Gastroesophageal sphincter (tissue), 4 donors: ENCODE data around the gene TP63. TPM values are rescaled to one million over a fixed set of nuclear protein-coding genes. Genes with fewer than 3 reads are reported as not detected.

Source experiments
- ATAC-seq: fragments of 150-250 bp; one replicate; pipeline ENCODE4 v1.9.1; 2016; ENCODE audit warnings: mild to moderate bottlenecking, moderate library complexity
- H3K27ac ChIP-seq, 4 donors: fragments of 200-600 bp; sonication (generic) in 3 of 4; 1 replicate in 3 of 4; 2 replicates in 1 of 4; pipeline ENCODE4 v1.5.1; 2016 to 2019
- H3K27me3 ChIP-seq: fragments of 200-600 bp; sonication (generic); one replicate; pipeline ENCODE4 v1.5.1; 2019
- H3K36me3 ChIP-seq, 2 donors: fragments of 200-600 bp; sonication (generic); one replicate each; pipeline ENCODE4 v1.5.1; 2019; ENCODE audit warnings: control low read depth in 1 of 2
- H3K4me1 ChIP-seq, 3 donors: fragments of 200-600 bp; sonication (generic); 1 replicate in 2 of 3; 2 replicates in 1 of 3; pipeline ENCODE4 v1.5.1; 2016 to 2019; ENCODE audit warnings: control low read depth in 2 of 3
- H3K4me3 ChIP-seq, 2 donors: fragments of 200-600 bp; sonication (generic); one replicate each; pipeline ENCODE4 v1.5.1; 2019; ENCODE audit warnings: mild to moderate bottlenecking in 1 of 2, moderate library complexity in 1 of 2
- H3K9me3 ChIP-seq, 3 donors: fragments of 200-600 bp; sonication (generic); one replicate each; pipeline ENCODE4 v1.5.1; 2017 to 2019; ENCODE audit warnings: control low read depth in 2 of 3
- CTCF ChIP-seq, 4 experiments: fragments of 200-600 bp in 2 of 4; fragments of 450-650 bp in 2 of 4; sonication (generic) in 1 of 4; IDR thresholded peaks; one replicate each; pipeline ENCODE4 v1.5.1; 2017 to 2019; ENCODE audit warnings: antibody characterized with exemption in 4 of 4, mild to moderate bottlenecking in 2 of 4, moderate library complexity in 2 of 4
- EP300 ChIP-seq: sonication (generic); formaldehyde crosslinking; IDR thresholded peaks from one replicate; pipeline ENCODE4 v1.6.1; 2017; ENCODE audit warnings: antibody characterized with exemption, mild to moderate bottlenecking
- POLR2A ChIP-seq, 2 donors: fragments of 450-650 bp; IDR thresholded peaks; one replicate each; pipeline ENCODE4 v1.6.1; 2017; ENCODE audit warnings: antibody characterized with exemption in 2 of 2, mild to moderate bottlenecking in 2 of 2, moderate library complexity in 1 of 2
- POLR2AphosphoS5 ChIP-seq: sonication (generic); formaldehyde crosslinking; IDR thresholded peaks from one replicate; pipeline ENCODE4 v1.6.1; 2017; ENCODE audit warnings: antibody characterized with exemption
- WGBS, 2 donors: methylation state at CpG; one replicate each; pipeline ENCODE4 v1.1.5; 2018; ENCODE audit warnings: low coverage in 1 of 2; 5-methylcytosine and 5-hydroxymethylcytosine counted together
- total RNA-seq, 4 donors: library from RNA; depleted of rRNA; stranded (reverse); fragments of >200 nt; gene quantifications; one replicate each; pipeline ENCODE4 v1.1.0, GENCODE V29; 2016

TP63 gene
- total RNA-seq, 4 donors from 2014 or later, result 0.13 to 7.4 (median 3.4) TPM; not detected in 1

GRCh38 chr3:189869165-189869564 lies 238.0 kb downstream of the TP63 start:
- Histone ChIP-seq H3K9me3 (no peaks in the 10 kb centered on the region), H3K27me3 (no peaks in the 10 kb centered on the region), H3K27ac (no peak overlapping the region), H3K36me3 (no peaks in the 10 kb centered on the region), H3K4me3 (no peak overlapping the region), H3K4me1 (no peaks in the 10 kb centered on the region)
- 58 to 76% methylated on average over 3 to 4 of the region's 4 CpGs for WGBS, 2 donors
- no peak for TF ChIP-seq POLR2AphosphoS5
- TF ChIP-seq EP300, result no peak
- no peak for TF ChIP-seq POLR2A (IDR thresholded peaks at IDR 0.05)
- TF ChIP-seq CTCF (IDR thresholded peaks at IDR 0.05), result no peak
- ATAC-seq, result no peak

GRCh38 chr3:189871418-189871817 lies 240.2 kb downstream of the TP63 start:
- TF ChIP-seq POLR2AphosphoS5 (no peak), EP300 (no peak)

GRCh38 chr3:189883113-189883753 lies 252.0 kb downstream of the TP63 start:
- ATAC-seq, result no peak
- no peaks in the 10 kb centered on the region for H3K9me3 ChIP-seq
- WGBS, 2 donors, result 43 to 56% methylated on average over 3 to 4 of the region's 4 CpGs

More at GRCh38 chr3:189871418-189871817, 240.2 kb downstream of the TP63 start:
- no peaks in the 10 kb centered on the region for H3K4me1 ChIP-seq
- no peaks in the 10 kb centered on the region for H3K27me3 ChIP-seq
- ATAC-seq, result no peak
- no peak overlapping the region for H3K4me3 ChIP-seq
- no peak overlapping the region for H3K27ac ChIP-seq
- H3K9me3 ChIP-seq, result no peaks in the 10 kb centered on the region
- H3K36me3 ChIP-seq, result no peaks in the 10 kb centered on the region
- 69 to 80% methylated on average over 2 of the region's 2 CpGs for WGBS, 2 donors

GRCh38 chr3:189890496-189890895 lies 259.3 kb downstream of the TP63 start:
- Histone ChIP-seq H3K4me1 (no peaks in the 10 kb centered on the region), H3K27ac (no peak overlapping the region), H3K36me3 (no peaks in the 10 kb centered on the region), H3K27me3 (no peaks in the 10 kb centered on the region), H3K9me3 (no peaks in the 10 kb centered on the region), H3K4me3 (no peak overlapping the region)
- 67 to 77% methylated on average over 4 of the region's 4 CpGs for WGBS, 2 donors
- TF ChIP-seq CTCF (IDR thresholded peaks at IDR 0.05) (no peak), POLR2A (IDR thresholded peaks at IDR 0.05) (no peak), POLR2AphosphoS5 (no peak), EP300 (no peak)
- no peak for ATAC-seq

More at GRCh38 chr3:189883113-189883753, 252.0 kb downstream of the TP63 start:
- no peak overlapping the region for H3K4me3 ChIP-seq
- H3K27ac ChIP-seq, result no peak overlapping the region
- H3K27me3 ChIP-seq, result no peaks in the 10 kb centered on the region
- TF ChIP-seq EP300 (no peak), POLR2AphosphoS5 (no peak), CTCF (IDR thresholded peaks at IDR 0.05) (no peak), POLR2A (IDR thresholded peaks at IDR 0.05) (no peak)
- H3K36me3 ChIP-seq, result no peaks in the 10 kb centered on the region
- no peaks in the 10 kb centered on the region for H3K4me1 ChIP-seq

- Histone ChIP-seq H3K36me3 (no peaks in the 10 kb centered on the region), H3K27me3 (no peaks in the 10 kb centered on the region), H3K4me1 (no peaks in the 10 kb centered on the region), H3K27ac (no peak overlapping the region), H3K4me3 (no peak overlapping the region), H3K9me3 (no peaks in the 10 kb centered on the region)
- 64 to 83% methylated on average over 3 of the region's 3 CpGs for WGBS, 2 donors
- ATAC-seq, result no peak
- TF ChIP-seq EP300, result no peak
- no peak for TF ChIP-seq POLR2AphosphoS5
- no peak for TF ChIP-seq POLR2A (IDR thresholded peaks at IDR 0.05)
- no peak for TF ChIP-seq CTCF (IDR thresholded peaks at IDR 0.05)
Observed at GRCh38 chr3:189896533-189896932, 265.3 kb downstream of the TP63 start.
